HL-60 (cell line): ENCODE results near the gene KCNQ1OT1.

Experiments
- DNase-seq, 2 experiments: peaks; one replicate each; pipeline ENCODE4 v3.0.0-alpha.2; 2010 to 2020; ENCODE audit warnings: low read depth in 1 of 2, low spot score in 1 of 2
- H3K27ac ChIP-seq: fragments of 250-450 bp; sonication (Bioruptor Pico); replicated peaks from 2 replicates; pipeline ENCODE4 v1.5.1; 2020; ENCODE audit warnings: mild to moderate bottlenecking, moderate library complexity
- H3K27me3 ChIP-seq: fragments of 250-450 bp; sonication (Bioruptor Pico); 2 replicates; pipeline ENCODE4 v1.5.1; 2021; ENCODE audit warnings: mild to moderate bottlenecking, moderate library complexity; ENCODE audit not compliant: insufficient read depth, poor library complexity, severe bottlenecking
- H3K4me3 ChIP-seq: replicated peaks from 2 replicates; pipeline ENCODE4 v1.5.1; 2011; ENCODE audit warnings: mild to moderate bottlenecking, control low read depth, low read length; ENCODE audit not compliant: insufficient read depth
- GABPA ChIP-seq: IDR thresholded peaks from 2 replicates; pipeline ENCODE4 v1.6.1; 2012; ENCODE audit warnings: low read depth
- POLR2AphosphoS5 ChIP-seq: IDR thresholded peaks from 2 replicates; pipeline ENCODE4 v1.6.1; 2012; ENCODE audit warnings: low read depth
- SPI1 ChIP-seq: IDR thresholded peaks from 2 replicates; pipeline ENCODE4 v1.6.1; 2012; ENCODE audit warnings: low read depth, mild to moderate bottlenecking, borderline replicate concordance
- TF ChIP-seq, protein P1 (sequence below): IDR thresholded peaks from 2 replicates; pipeline ENCODE4 v1.6.1; 2012; ENCODE audit warnings: low read depth; ENCODE audit not compliant: insufficient replicate concordance
- TF ChIP-seq, protein P2 (sequence below): IDR thresholded peaks from one replicate; pipeline ENCODE4 v1.5.1; 2011; ENCODE audit warnings: low read length, control low read depth, inconsistent platforms; ENCODE audit not compliant: insufficient read depth

KCNQ1OT1 gene

DNA sequence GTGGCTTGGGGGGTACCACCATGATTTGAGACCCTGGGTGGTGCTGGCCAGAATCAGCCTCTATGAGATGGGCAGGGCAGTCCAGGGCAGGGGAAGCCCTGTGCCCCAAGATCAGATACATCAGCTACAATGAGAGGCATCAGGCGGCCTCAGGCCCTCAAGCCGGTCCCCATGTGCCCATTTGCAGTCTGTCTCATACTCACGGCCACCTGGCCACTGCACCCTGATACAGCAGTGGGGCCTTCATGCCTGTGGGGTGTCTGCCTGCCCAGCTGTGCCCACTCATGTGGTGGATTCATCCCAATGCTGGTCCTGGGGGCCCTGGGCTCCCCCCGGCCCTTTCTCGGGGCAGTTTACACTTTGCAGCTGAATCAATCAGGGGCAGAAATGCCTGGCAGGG lies 42.4 kb upstream of the KCNQ1OT1 start:
- DNase-seq, result no peak

DNA sequence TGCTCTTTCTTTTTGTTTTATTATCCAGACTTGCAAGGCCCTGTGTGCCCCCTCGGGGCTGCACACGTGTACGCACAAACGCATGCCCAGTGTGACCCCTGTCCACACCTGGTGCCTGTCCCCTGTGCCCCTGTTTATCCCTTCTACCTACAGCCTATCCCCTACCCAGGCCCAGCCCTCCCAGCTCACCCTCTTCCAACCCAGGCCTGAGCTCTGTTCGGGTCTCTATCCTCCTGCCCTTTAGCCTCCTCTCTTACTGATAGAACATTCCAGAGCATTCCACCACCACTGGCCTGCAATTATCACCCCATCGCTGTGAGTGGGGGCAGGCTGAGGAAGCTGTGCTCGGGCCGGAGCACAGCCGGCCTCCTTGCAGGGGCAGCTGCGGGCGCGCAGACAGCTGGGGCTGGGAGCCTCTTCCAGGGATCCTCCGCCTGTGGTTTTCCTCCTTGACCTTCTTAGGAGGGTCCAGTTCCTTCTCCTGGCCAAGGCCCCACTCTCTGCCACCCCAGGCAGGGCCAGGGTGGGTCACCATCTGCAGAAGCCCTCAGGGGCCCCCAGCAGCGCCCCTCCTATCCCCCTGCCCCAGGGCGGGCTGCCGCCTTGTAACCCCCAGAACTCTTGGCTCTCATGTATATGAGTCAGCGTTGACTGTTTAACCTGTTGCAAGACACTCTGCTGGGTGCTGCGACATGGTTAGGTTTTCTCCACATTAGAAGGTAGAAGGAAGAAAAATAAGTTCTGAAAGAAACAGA lies 41.8 kb upstream of the KCNQ1OT1 start:
- peak overlapping the region; percentile 79 for H3K27ac ChIP-seq
- H3K27me3 ChIP-seq, result no peaks in the 10 kb centered on the region
- TF ChIP-seq SPI1 (no peak), GABPA (no peak), POLR2AphosphoS5 (no peak)
- TF ChIP-seq, protein P1, sequence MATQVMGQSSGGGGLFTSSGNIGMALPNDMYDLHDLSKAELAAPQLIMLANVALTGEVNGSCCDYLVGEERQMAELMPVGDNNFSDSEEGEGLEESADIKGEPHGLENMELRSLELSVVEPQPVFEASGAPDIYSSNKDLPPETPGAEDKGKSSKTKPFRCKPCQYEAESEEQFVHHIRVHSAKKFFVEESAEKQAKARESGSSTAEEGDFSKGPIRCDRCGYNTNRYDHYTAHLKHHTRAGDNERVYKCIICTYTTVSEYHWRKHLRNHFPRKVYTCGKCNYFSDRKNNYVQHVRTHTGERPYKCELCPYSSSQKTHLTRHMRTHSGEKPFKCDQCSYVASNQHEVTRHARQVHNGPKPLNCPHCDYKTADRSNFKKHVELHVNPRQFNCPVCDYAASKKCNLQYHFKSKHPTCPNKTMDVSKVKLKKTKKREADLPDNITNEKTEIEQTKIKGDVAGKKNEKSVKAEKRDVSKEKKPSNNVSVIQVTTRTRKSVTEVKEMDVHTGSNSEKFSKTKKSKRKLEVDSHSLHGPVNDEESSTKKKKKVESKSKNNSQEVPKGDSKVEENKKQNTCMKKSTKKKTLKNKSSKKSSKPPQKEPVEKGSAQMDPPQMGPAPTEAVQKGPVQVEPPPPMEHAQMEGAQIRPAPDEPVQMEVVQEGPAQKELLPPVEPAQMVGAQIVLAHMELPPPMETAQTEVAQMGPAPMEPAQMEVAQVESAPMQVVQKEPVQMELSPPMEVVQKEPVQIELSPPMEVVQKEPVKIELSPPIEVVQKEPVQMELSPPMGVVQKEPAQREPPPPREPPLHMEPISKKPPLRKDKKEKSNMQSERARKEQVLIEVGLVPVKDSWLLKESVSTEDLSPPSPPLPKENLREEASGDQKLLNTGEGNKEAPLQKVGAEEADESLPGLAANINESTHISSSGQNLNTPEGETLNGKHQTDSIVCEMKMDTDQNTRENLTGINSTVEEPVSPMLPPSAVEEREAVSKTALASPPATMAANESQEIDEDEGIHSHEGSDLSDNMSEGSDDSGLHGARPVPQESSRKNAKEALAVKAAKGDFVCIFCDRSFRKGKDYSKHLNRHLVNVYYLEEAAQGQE, result no peak
- TF ChIP-seq, protein P2, sequence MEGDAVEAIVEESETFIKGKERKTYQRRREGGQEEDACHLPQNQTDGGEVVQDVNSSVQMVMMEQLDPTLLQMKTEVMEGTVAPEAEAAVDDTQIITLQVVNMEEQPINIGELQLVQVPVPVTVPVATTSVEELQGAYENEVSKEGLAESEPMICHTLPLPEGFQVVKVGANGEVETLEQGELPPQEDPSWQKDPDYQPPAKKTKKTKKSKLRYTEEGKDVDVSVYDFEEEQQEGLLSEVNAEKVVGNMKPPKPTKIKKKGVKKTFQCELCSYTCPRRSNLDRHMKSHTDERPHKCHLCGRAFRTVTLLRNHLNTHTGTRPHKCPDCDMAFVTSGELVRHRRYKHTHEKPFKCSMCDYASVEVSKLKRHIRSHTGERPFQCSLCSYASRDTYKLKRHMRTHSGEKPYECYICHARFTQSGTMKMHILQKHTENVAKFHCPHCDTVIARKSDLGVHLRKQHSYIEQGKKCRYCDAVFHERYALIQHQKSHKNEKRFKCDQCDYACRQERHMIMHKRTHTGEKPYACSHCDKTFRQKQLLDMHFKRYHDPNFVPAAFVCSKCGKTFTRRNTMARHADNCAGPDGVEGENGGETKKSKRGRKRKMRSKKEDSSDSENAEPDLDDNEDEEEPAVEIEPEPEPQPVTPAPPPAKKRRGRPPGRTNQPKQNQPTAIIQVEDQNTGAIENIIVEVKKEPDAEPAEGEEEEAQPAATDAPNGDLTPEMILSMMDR, result no peak
- H3K4me3 ChIP-seq, result no peak overlapping the region
- peak; percentile 57 to 66 for DNase-seq

More for the DNA sequence above, 42.4 kb upstream of the KCNQ1OT1 start:
- Histone ChIP-seq H3K4me3 (no peak overlapping the region), H3K27me3 (no peaks in the 10 kb centered on the region), H3K27ac (peak overlapping the region; percentile 79)
- TF ChIP-seq, protein P1, result no peak
- TF ChIP-seq GABPA, result no peak
- TF ChIP-seq SPI1, result no peak
- TF ChIP-seq POLR2AphosphoS5, result no peak
- TF ChIP-seq, protein P2, result no peak

DNA sequence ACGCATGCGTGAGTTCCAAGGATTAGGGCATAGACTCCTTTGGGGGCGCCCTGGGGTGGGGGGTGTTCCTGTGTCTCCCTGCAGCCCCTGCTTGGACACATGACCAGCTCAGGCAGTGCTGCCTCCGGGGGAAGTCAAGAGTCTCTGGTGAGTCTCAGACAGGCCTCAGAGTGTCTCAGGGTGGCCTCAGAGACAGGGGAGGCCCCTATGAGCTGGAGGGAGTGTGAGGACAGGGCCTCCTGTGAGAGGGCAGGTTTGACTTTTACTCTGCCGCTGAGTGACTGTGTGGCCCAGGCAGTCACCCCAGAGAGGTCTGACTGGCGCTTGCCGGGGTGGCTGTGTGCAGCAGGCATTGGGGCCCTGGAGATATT lies 41.2 kb upstream of the KCNQ1OT1 start:
- H3K27me3 ChIP-seq, result no peaks in the 10 kb centered on the region
- TF ChIP-seq GABPA, result no peak
- H3K4me3 ChIP-seq, result no peak overlapping the region
- peak in 1 of 2 experiments; percentile 12 for DNase-seq
- peak overlapping the region; percentile 79 for H3K27ac ChIP-seq

DNA sequence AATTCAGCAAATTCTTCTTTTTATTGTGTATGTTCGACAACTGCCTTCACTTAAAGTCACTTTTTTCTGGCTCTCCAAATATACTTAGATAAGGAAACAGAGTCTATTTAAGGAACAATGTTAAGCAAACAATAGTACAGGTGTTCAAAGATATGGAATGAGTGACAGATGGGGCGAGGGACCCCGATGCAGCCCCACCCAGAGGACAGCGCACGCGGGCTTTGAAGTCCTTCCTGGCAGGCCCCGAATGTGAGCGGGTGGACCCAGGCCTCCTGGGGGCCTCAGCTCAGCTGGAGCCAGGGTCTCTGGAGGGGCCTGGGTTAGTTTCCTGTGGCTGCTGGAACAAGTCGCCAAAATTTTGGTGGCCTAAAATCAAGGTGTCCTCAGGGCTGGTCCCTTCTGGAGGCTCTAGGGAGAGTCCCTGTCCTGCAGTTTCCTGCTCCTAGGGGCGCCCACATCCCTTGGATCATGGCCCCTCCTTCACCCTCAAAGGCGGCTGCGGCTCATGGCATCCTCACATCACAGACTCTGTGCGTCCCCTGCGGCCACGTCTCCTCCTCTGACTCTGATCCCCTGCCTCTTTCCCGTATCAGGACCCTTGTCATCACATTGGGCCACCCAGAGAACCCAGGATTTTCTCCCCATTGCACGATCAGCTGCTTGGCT lies 40.6 kb upstream of the KCNQ1OT1 start:
- H3K27ac ChIP-seq, result no peak overlapping the region
- no peaks in the 10 kb centered on the region for H3K27me3 ChIP-seq
- TF ChIP-seq, protein P2, result no peak
- TF ChIP-seq GABPA, result no peak
- TF ChIP-seq, protein P1, result no peak
- no peak for TF ChIP-seq POLR2AphosphoS5
- TF ChIP-seq SPI1, result no peak
- H3K4me3 ChIP-seq, result no peak overlapping the region
- no peak for DNase-seq
